ENCODE measurements around the gene IL1RL2.

Gene IL1RL2

DNA sequence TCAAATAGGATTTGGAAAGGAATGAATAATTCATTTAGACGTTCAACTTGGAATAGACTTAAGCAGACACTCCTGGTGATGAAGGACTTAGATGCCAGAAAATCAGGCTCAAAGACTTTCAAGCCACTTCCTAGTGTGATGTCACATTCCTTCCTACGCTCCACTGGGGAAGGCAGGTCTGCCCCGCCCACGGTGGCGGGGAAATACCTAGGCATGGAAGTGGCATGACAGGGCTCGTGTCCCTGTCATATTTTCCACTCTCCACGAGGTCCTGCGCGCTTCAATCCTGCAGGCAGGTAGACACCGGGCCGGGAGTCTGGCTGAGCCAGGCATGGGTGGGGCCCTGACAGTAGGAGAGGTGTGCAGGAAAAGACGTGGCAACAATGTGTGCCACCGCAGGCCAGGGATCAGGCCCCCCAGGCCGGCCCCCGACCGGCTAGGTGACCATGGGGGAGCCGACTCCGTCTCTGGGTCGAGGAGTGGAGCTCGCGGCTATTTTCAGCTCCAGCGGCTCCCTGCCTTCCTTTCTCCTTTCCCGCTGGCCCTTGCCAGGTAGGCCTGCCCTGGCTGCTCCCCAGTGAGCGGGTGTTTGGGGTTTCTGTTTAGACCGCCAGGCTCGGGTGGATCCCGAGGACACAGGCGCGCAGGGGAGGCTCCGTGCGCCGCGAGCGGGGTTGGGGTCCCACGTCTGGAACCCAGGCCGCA lies at the start of gene IL1RL2:
IL1RL2 (plus strand) TSS at position 233 of the 705 bp plus-strand sequence. CDS start 845 bp downstream, outside the sequence.
- DNase-seq = no peak

DNA sequence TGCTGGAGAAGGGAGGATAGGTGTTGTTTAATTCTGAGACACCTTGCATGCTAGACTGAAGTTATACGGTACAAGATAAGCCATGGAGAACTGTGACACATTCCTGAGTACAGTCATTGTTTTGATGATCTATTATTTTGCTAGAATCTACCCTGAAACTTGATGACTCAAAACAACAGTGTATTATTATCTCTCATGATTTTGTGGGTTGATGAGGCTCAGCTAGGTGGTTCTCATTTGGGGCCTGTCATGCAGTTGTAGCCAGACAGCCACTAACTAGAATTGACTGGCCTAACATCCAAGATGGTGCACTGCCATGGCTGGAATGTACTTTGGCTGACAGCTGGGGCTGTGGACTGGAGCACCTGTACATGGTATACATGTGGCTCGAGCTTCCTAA lies 49.7 kb upstream of the IL1RL2 start:
- no peak for DNase-seq

GRCh38 chr2:102138331-102138730 lies 48.5 kb upstream of the IL1RL2 start:
- no peak for DNase-seq

DNA sequence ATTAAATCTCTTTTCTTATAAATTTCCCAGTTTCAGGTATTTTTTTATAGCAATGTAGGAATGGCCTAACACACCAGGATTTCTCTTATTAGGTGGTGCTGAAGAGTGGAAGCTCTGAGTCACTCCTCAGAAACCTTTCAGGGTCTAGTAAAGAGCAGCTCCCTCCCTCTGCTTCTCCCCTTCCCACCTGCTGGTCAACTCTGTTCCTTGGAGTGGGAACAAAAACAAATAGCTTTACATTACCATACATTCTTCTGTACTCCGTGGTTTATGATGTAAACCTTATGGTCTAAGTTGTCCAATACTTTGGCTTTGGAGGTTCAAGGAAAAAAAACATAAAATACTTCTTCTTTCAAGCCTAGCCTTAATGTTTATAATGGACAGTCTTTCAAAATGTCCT lies 47.0 kb upstream of the IL1RL2 start:
- DNase-seq = no peak

GRCh38 chr2:102140377-102140776 lies 46.4 kb upstream of the IL1RL2 start:
- DNase-seq = no peak

DNA sequence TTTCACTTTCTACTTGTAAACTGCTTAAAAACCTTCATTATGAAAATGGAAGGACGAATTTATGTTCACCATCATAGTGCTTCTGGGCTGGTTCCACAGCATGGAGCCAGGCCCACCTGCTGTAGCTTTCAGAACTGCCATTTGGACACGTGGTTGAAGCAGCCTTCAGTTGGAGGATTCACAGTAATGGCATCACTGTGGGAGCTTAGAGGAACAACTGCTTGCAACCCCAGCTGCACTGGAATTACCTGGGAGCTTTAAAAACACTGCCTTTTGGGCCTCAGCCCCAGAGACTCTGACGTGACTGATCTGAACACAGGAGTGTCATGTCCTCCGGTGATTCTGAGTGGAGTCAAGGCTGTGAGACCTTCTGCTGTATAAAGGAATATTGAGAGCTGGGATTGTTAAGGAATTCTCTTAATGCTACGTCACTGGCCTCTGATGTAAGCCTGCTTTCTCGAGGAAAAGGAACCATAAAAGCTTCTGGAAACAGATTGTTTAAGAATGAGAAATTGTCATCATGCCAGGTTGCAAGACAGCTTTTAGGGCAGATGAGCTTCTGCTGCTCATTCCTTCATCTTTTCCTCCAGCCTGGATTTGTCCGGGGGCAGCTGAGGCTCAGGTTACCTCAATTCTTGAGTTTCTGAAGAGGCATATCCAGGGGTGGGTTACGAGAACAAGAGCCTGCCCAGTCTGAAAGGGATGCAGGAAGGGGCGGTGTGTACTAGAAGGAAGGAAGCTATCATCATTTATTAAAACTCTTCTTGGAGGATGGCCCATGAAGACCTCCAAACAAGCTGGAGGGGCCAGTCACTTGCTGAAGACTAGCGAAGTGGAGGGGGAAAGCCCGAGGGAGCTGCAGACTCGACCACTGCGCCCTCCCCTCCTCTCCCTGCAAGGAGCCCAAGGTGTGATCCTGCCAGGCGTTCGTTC lies 45.5 kb upstream of the IL1RL2 start:
- DNase-seq = no peak

DNA sequence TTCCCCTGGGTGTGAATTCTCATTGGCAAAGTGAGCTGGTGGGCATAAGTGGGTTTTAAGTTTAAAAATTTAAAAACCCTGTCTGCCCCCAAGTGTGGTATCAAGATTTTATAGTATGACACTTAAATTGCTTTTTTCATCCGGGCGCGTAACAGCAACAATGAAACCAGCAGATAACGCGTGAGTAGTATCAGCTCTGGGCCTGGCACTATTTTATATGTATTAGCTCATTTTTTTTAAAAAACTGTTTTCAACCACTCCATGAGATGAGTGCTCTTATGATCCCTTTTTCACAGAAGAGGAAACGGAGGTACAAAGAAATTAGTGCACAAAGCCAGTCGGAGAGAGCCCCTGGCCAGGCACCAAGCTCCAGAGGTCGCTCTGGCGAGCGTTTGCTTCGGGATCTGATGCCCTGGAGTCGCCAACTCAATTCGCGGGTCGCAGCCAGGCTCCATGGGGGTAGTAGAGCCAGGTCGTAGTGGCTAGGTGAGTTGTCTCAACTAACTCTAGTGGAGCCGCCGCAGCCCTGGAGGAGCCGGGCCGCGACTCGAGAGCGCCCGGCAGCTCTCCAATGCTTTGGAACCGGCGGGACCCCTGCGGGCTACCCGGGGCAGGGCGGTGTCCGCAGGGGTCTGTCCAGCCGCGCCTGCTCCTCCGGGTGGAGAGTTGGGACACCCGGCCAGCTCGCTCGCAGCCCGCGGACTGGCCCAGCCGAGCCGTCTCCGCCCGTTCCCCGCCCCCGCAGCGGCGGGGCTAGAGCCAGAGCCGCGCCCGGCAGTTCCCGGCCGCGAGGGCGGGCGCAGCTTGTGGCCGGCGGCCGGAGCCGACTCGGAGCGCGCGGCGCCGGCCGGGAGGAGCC lies 44.6 kb upstream of the IL1RL2 start, which contains the start of gene IL1R1:
IL1R1 (plus strand) TSS at position 777 of the 859 bp plus-strand sequence. CDS start 14,979 bp downstream, outside the sequence.
- peak; percentile 31 for DNase-seq

- no peak for DNase-seq
These were observed 43.9 kb upstream of the IL1RL2 start for GRCh38 chr2:102142829-102143449.

DNA sequence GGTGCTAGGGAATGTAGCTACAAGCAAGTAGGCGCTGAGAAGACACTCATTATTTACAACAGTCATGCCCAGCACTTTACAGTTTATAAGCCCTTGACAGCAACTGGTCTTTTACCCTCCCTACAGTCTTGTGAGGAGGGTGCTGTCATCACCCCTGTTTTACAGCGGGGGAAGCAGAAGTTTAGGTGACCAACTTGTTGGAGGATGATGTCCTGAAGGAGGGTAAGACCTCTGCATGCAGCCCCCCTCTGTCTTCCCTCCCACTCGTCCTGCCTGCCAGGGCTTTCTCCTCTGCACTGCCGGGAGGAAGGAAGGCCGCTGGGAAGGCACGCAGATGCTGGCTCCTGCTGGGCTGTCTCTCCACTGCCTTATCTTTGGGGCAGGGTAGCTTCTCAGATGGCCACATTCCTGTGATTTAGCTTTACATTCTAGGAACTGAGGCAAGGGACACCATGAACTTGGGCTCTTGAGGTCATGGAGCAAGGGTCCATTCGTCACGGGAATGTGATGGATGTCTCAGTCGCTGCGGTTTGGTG lies 43.3 kb upstream of the IL1RL2 start:
- DNase-seq = no peak

DNA sequence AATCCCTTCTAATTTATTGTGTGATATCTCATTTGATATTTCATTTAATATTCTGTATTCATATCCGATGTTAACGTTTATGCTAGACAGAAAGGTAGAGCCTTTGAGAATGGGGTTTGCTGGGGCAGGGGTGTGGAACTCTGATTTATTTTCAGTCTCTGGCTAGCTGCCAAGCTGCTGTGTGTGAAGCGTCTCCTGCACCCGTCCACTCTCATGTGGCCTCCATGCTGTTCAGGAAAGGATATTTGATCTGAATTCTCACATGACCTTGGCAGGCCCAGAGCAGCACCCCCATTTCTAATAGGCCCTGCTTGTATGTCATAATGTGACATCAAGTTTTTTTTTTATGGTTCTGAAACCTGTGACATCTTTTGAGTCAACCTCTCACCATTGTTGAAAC lies 42.7 kb upstream of the IL1RL2 start:
- no peak for DNase-seq

- DNase-seq = no peak
These were observed 41.7 kb upstream of the IL1RL2 start for GRCh38 chr2:102145107-102145506.

- DNase-seq = no peak
These were observed 40.9 kb upstream of the IL1RL2 start for GRCh38 chr2:102145934-102146333.

- DNase-seq = no peak
These were observed 38.9 kb upstream of the IL1RL2 start for GRCh38 chr2:102147935-102148334.

DNA sequence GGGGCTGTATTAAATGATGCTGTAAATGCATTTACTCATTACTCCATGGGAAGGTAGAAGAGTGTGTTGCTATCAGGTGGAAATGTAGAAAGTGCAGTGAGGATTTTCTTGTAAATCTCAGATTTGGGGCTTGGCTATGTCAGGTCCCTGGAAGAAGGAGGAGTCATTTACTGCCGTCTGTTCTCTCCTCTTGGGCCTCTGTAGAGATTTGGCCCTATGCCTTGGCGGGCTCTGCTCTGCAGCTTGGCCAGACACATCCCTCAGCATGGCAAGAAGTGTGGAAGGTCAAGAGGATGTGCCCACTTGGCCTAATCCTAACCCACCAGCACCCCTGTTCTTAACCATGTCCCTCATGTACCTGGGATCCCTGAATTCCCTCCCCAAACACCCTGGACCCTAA lies 37.6 kb upstream of the IL1RL2 start:
- no peak for DNase-seq

- no peak for DNase-seq
These were observed 37.0 kb upstream of the IL1RL2 start for GRCh38 chr2:102149644-102150455.

GRCh38 chr2:102154364-102154763 lies 32.5 kb upstream of the IL1RL2 start:
- no peak for DNase-seq

DNA sequence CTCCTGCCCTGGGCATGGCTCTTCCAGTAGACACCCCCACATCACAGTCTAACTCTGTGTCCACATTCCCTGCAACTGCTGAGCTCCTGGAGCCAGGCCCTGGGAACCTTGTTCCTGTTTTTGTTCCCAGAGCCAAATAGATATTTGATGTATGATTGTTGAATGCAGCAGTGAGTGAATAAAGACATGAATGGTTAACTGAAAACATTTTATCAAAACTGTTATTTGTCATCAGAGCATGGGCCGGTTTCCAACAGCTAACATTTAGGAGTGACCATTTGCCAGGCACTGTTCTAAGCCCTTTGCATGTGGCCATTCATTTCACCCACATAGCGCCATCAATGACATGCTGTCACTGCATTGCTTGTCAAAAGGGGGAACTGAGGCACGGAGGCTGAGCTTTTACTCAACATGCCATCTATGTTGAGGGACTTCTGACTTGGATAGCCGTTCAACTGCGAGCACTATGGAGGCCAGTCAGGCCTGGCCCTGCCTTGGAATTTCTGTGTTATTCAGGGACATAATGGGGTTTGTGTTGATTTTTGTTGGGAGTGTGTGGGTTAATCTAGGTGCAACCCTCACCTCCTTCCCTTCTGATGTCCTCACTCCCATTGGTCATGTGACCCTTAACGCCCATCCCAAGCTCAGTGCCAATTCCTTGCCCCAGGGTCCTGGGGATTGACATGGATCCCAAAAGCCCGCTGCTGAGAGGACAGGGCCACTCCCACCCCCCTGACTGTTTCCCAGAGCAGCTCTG lies 31.7 kb upstream of the IL1RL2 start:
- no peak for DNase-seq

GRCh38 chr2:102155703-102156515 lies 30.9 kb upstream of the IL1RL2 start:
- DNase-seq = no peak

- no peak for DNase-seq
These were observed 28.6 kb upstream of the IL1RL2 start for GRCh38 chr2:102158011-102158755.
